Smooth muscle cell (in vitro differentiated cells): Measurements from ENCODE around the gene C14orf93. TPM values are rescaled to one million over a fixed set of nuclear protein-coding genes. Genes with fewer than 3 reads are reported as not detected.
A peak's percentile ranks its signal among the peaks of the same experiment; 100 is the strongest.

Experiments used
- DNase-seq: peaks from one replicate; lab custom pipeline; 2025; ENCODE audit not compliant: unreplicated experiment; lab: John Stamatoyannopoulos, UW
- H2AFZ ChIP-seq: fragments of 200-600 bp; sonication (generic); 2 replicates; pipeline ENCODE4 v1.6.0; 2016; ENCODE audit warnings: antibody characterized with exemption, low read depth, mild to moderate bottlenecking
- H3F3A ChIP-seq: fragments of 200-600 bp; sonication (generic); 2 replicates; pipeline ENCODE4 v1.6.0; 2017; ENCODE audit warnings: antibody characterized with exemption, low read depth
- H3K27ac ChIP-seq: fragments of 200-600 bp; sonication (generic); 2 replicates; pipeline ENCODE4 v1.5.1; 2016; ENCODE audit warnings: low read depth, mild to moderate bottlenecking
- H3K27me3 ChIP-seq: fragments of 200-600 bp; sonication (generic); 2 replicates; pipeline ENCODE4 v1.6.1; 2016; ENCODE audit warnings: low read depth, mild to moderate bottlenecking
- H3K36me3 ChIP-seq: fragments of 200-600 bp; sonication (generic); 2 replicates; pipeline ENCODE4 v1.5.1; 2016; ENCODE audit warnings: low read depth
- H3K4me1 ChIP-seq: fragments of 200-600 bp; sonication (generic); 2 replicates; pipeline ENCODE4 v1.5.1; 2016; ENCODE audit warnings: low read depth
- H3K4me2 ChIP-seq: fragments of 200-600 bp; sonication (generic); 2 replicates; pipeline ENCODE4 v1.6.0; 2016; ENCODE audit warnings: mild to moderate bottlenecking
- H3K4me3 ChIP-seq: fragments of 200-600 bp; sonication (generic); 2 replicates; pipeline ENCODE4 v1.5.1; 2016; ENCODE audit warnings: mild to moderate bottlenecking
- H3K79me2 ChIP-seq: fragments of 200-600 bp; sonication (generic); 2 replicates; pipeline ENCODE4 v1.6.0; 2016; ENCODE audit warnings: low read depth, mild to moderate bottlenecking
- H3K9ac ChIP-seq: fragments of 200-600 bp; sonication (generic); 2 replicates; pipeline ENCODE4 v1.6.0; 2016; ENCODE audit warnings: low read depth
- H3K9me3 ChIP-seq: fragments of 200-600 bp; sonication (generic); replicated peaks from 2 replicates; pipeline ENCODE4 v1.5.1; 2016; ENCODE audit warnings: low read depth
- H4K20me1 ChIP-seq: fragments of 200-600 bp; sonication (generic); 2 replicates; pipeline ENCODE4 v1.6.0; 2016; ENCODE audit warnings: low read depth
- CTCF ChIP-seq: fragments of 200-600 bp; sonication (generic); IDR thresholded peaks from 2 replicates; pipeline ENCODE4 v1.5.1; 2017; ENCODE audit warnings: borderline replicate concordance, mild to moderate bottlenecking, antibody characterized with exemption; ENCODE audit not compliant: insufficient read depth, poor library complexity, severe bottlenecking
- WGBS: methylation state at CpG from one replicate; pipeline ENCODE4 v1.1.7; 2016; ENCODE audit warnings: low lambda C conversion rate; 5-methylcytosine and 5-hydroxymethylcytosine counted together
- polyA plus RNA-seq: library from polyadenylated mRNA; unstranded; fragments of >200 nt; fragmentation: Nextera tagmentation; extraction: Ambion mirVana; gene quantifications from 2 replicates; pipeline ENCODE4 v1.2.1, GENCODE V29; 2016
- total RNA-seq: library from RNA; depleted of rRNA; stranded (reverse); fragments of >200 nt; gene quantifications from 2 replicates; pipeline ENCODE4 v1.2.3, GENCODE V29; 2014

Gene C14orf93
- total and polyA plus RNA-seq, 2 experiments from 2014 or later, result 6.7 to 10.2 TPM

- Histone ChIP-seq H3K79me2 (peaks cover 35% of the 10 kb centered on the region), H3K4me2 (peak within 1 kb of the TSS; percentile 91), H3K27ac (peak within 1 kb of the TSS; percentile 94), H3K9me3 (no peaks in the 10 kb centered on the region), H4K20me1 (no peaks in the 10 kb centered on the region), H3K4me3 (peak within 1 kb of the TSS; percentile 72), H3F3A (no peaks in the 10 kb centered on the region), H3K27me3 (no peaks in the 10 kb centered on the region), H3K9ac (peak within 1 kb of the TSS; percentile 92), H3K36me3 (peaks cover 10% of the 10 kb centered on the region), H2AFZ (peak within 1 kb of the TSS; percentile 95), H3K4me1 (peaks cover 11% of the 10 kb centered on the region)
- DNase-seq, result no peak
- TF ChIP-seq CTCF, result no peak
- under 1% methylated on average over 36 of the region's 36 CpGs for WGBS
These were observed 24.8 kb upstream of the C14orf93 start, which contains the start of gene PSMB5 for GRCh38 chr14:23034498-23035302. PSMB5 (minus strand) TSS chr14:23034900; CDS start chr14:23034881, 19 bp downstream.

- H3K4me1 ChIP-seq, result peaks cover 11% of the 10 kb centered on the region
- no peaks in the 10 kb centered on the region for H3K9me3 ChIP-seq
- no peak for DNase-seq
- peaks cover 10% of the 10 kb centered on the region for H3K36me3 ChIP-seq
- H4K20me1 ChIP-seq, result peaks cover 7% of the 10 kb centered on the region
- H3K4me3 ChIP-seq, result peak overlapping the region; percentile 72
- no peaks in the 10 kb centered on the region for H3F3A ChIP-seq
- peaks cover 35% of the 10 kb centered on the region for H3K79me2 ChIP-seq
- 41% methylated on average over 16 of the region's 17 CpGs for WGBS
- peak overlapping the region; percentile 94 for H3K27ac ChIP-seq
- peak overlapping the region; percentile 91 for H3K4me2 ChIP-seq
- H2AFZ ChIP-seq, result peak overlapping the region; percentile 95
- peak overlapping the region; percentile 92 for H3K9ac ChIP-seq
- no peaks in the 10 kb centered on the region for H3K27me3 ChIP-seq
- TF ChIP-seq CTCF, result no peak
These were observed 24.0 kb upstream of the C14orf93 start for GRCh38 chr14:23033801-23034497.

DNA sequence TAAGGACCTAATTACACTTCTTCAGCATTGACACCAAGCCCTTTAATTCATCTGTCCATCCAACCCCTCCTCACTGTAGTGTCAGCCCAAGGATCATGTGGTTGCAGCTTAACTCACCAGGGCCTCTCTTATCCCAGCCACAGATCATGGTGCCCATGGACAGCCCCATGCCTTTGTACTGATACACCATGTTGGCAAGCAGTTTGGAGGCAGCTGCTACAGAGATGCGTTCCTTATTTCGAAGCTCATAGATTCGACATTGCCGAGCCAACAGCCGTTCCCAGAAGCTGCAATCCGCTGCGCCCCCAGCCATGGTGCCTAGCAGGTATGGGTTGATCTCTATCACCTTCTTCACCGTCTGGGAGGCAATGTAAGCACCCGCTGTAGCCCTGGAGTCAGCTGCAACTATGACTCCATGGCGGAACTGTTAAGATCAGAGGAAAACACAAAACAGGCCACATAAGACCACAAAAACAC is 23.3 kb upstream of the C14orf93 start:
- H3K9ac ChIP-seq, result no peak overlapping the region
- peaks cover 5% of the 10 kb centered on the region for H3F3A ChIP-seq
- H3K4me1 ChIP-seq, result peaks cover 11% of the 10 kb centered on the region
- peaks cover 13% of the 10 kb centered on the region for H4K20me1 ChIP-seq
- 95% methylated on average over 10 of the region's 10 CpGs for WGBS
- peak overlapping the region; percentile 91 for H3K4me2 ChIP-seq
- no peak overlapping the region for H3K27ac ChIP-seq
- peaks cover 35% of the 10 kb centered on the region for H3K79me2 ChIP-seq
- no peaks in the 10 kb centered on the region for H3K9me3 ChIP-seq
- H2AFZ ChIP-seq, result no peak overlapping the region
- H3K36me3 ChIP-seq, result peaks cover 10% of the 10 kb centered on the region
- TF ChIP-seq CTCF, result no peak
- no peak for DNase-seq
- H3K4me3 ChIP-seq, result peak overlapping the region; percentile 72
- H3K27me3 ChIP-seq, result no peaks in the 10 kb centered on the region
